ENCODE results near the gene ZNF546. TPM values are rescaled to one million over a fixed set of nuclear protein-coding genes. Genes with fewer than 3 reads are reported as not detected.

The ZNF546 gene
- total and polyA plus RNA-seq, 12 donors, result 4.0 to 15.0 (median 6.4) TPM

DNA sequence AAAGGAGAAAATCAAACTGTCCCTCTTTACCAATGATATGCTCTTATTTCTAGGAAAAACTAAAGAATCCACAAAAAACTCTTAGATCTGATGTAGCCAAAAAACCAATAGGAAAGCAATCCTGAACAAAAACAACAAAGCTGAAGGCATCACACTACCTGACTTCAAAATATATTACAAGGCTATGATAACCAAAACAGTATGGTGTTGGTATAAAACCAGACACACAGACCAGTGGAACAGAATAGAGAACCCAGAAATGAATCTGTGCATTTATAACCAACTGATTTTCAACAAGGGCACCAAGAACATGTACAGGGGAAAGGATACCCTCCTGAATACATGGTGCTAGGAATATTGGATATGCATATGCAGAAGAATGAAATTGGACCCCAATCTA is 9.7 kb upstream of the ZNF546 start:
- peaks cover 0 to 13% (median 10%) of the 10 kb centered on the region in 3 donors for H3K9me3 ChIP-seq (replicated peaks in 1 of 3)
- TF ChIP-seq, protein P1, sequence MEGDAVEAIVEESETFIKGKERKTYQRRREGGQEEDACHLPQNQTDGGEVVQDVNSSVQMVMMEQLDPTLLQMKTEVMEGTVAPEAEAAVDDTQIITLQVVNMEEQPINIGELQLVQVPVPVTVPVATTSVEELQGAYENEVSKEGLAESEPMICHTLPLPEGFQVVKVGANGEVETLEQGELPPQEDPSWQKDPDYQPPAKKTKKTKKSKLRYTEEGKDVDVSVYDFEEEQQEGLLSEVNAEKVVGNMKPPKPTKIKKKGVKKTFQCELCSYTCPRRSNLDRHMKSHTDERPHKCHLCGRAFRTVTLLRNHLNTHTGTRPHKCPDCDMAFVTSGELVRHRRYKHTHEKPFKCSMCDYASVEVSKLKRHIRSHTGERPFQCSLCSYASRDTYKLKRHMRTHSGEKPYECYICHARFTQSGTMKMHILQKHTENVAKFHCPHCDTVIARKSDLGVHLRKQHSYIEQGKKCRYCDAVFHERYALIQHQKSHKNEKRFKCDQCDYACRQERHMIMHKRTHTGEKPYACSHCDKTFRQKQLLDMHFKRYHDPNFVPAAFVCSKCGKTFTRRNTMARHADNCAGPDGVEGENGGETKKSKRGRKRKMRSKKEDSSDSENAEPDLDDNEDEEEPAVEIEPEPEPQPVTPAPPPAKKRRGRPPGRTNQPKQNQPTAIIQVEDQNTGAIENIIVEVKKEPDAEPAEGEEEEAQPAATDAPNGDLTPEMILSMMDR (IDR thresholded peaks at IDR 0.05), result no peak
- no peak for TF ChIP-seq POLR2A (IDR thresholded peaks at IDR 0.05)
- no peak overlapping the region for H3K4me3 ChIP-seq
- H3K27ac ChIP-seq, result no peak overlapping the region
- no peaks in the 10 kb centered on the region for H3K4me1 ChIP-seq (replicated peaks in 1 of 2)
- intact Hi-C loops (cut with DNase I), result no loop called here
- H3K27me3 ChIP-seq, result no peaks in the 10 kb centered on the region
- no peak for DNase-seq
- peaks cover 0 to under 1% of the 10 kb centered on the region in 2 donors for H3K36me3 ChIP-seq (replicated peaks in 1 of 2)

DNA sequence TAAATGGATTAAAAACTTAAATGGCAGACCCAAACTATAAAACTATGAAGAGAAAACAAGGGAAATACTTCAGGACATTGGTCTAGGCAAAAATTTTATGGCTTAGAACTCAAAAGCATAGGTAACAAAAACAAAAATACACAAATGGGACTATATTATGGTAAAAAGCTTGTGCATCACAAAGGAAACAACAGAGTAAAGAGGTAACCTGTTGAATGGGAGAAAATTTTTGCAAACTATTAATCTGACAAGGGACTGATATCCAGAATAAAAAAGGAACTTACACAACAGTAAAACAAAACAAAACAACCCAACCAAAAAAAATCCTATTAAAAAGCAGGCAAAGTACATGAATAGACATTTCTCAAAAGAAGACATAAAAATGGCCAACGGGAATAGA is 9.3 kb upstream of the ZNF546 start:
- Histone ChIP-seq H3K36me3 (replicated peaks in 1 of 2) (no peaks in the 10 kb centered on the region), H3K4me3 (no peak overlapping the region), H3K4me1 (replicated peaks in 1 of 2) (no peaks in the 10 kb centered on the region), H3K27me3 (no peaks in the 10 kb centered on the region), H3K27ac (no peak overlapping the region), H3K9me3 (replicated peaks in 1 of 3) (peaks cover 0 to 13% (median 10%) of the 10 kb centered on the region in 3 donors)
- intact Hi-C loops (cut with DNase I), result no loop called here
- TF ChIP-seq, protein P1 (IDR thresholded peaks at IDR 0.05), result no peak
- no peak for TF ChIP-seq POLR2A (IDR thresholded peaks at IDR 0.05)
- DNase-seq, result no peak
- WGBS, 4 donors, result 88 to 98% (median 94%) methylated on average over 1 of the region's 1 CpG

- H3K4me1 ChIP-seq (replicated peaks in 1 of 2), result peaks cover 8 to 16% of the 10 kb centered on the region in 2 donors
- no peaks in the 10 kb centered on the region for H3K36me3 ChIP-seq (replicated peaks in 1 of 2)
- no peaks in the 10 kb centered on the region for H3K9me3 ChIP-seq (replicated peaks in 1 of 3)
- TF ChIP-seq, protein P1 (IDR thresholded peaks at IDR 0.05), result no peak
- TF ChIP-seq POLR2A (IDR thresholded peaks at IDR 0.05), result no peak
- intact Hi-C loops (cut with DNase I), result no loop called here
- H3K4me3 ChIP-seq, result no peak overlapping the region
- no peak for DNase-seq
- WGBS, 4 donors, result 95 to 100% (median 99%) methylated on average over 1 of the region's 1 CpG
- no peak overlapping the region for H3K27ac ChIP-seq
- no peaks in the 10 kb centered on the region for H3K27me3 ChIP-seq
These were observed 3.3 kb upstream of the ZNF546 start for GRCh38 chr19:39993605-39994004.

DNA sequence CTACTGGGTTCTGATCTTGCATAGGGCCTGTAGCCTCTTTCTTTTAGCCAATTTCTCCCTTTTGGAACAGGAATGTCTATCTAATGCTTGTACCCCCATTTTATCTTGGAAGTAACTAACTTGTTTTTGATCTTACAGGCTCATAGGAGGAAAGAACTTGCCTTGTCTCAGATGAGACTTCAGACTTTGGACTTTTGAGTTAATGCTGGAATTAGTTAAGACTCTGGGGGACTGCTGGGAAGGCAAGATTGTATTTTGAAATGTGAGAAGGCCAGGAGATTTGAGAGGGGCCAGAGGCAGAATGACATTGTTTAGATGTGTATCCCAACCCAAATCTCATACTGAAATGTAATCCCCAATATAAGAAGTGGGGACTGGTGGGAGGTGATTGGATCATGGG is 2.5 kb upstream of the ZNF546 start:
- DNase-seq, result no peak
- TF ChIP-seq, protein P1 (IDR thresholded peaks at IDR 0.05), result no peak
- no peak for TF ChIP-seq POLR2A (IDR thresholded peaks at IDR 0.05)
- intact Hi-C loops (cut with DNase I), result no loop called here
- Histone ChIP-seq H3K9me3 (replicated peaks in 1 of 3) (no peaks in the 10 kb centered on the region), H3K4me1 (replicated peaks in 1 of 2) (peaks cover 8 to 16% of the 10 kb centered on the region in 2 donors), H3K4me3 (no peak overlapping the region), H3K36me3 (replicated peaks in 1 of 2) (no peaks in the 10 kb centered on the region), H3K27me3 (no peaks in the 10 kb centered on the region), H3K27ac (no peak overlapping the region)

Data from adrenal gland (tissue), 12 donors.